ENCODE data around the gene ADAMTS14.
"Not testable (repeated sequence)": the region's sequence is repeated elsewhere in the genome, so short reads cannot be mapped to it uniquely, and the experiment has no call there.

DNA sequence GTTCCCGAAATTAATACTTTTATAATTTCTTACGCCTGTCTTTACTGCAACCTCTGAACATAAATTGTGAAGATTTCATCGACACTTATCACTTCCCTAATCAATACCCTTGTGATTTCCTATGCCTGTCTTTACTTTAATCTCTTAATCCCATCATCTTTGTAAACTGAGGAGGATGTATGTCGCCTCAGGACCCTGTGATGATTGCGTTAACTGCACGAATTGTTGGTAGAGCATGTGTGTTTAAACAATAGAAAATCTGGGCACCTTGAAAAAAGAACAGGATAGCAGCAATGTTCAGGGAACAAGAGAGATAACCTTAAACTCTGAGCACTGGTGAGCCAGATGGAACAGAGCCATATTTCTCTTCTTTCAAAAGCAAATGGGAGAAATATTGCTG lies 4.5 kb upstream of the ADAMTS14 start:
- TF ChIP-seq, protein P1, sequence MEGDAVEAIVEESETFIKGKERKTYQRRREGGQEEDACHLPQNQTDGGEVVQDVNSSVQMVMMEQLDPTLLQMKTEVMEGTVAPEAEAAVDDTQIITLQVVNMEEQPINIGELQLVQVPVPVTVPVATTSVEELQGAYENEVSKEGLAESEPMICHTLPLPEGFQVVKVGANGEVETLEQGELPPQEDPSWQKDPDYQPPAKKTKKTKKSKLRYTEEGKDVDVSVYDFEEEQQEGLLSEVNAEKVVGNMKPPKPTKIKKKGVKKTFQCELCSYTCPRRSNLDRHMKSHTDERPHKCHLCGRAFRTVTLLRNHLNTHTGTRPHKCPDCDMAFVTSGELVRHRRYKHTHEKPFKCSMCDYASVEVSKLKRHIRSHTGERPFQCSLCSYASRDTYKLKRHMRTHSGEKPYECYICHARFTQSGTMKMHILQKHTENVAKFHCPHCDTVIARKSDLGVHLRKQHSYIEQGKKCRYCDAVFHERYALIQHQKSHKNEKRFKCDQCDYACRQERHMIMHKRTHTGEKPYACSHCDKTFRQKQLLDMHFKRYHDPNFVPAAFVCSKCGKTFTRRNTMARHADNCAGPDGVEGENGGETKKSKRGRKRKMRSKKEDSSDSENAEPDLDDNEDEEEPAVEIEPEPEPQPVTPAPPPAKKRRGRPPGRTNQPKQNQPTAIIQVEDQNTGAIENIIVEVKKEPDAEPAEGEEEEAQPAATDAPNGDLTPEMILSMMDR (IDR thresholded peaks at IDR 0.05) = not testable (repeated sequence)
- TF ChIP-seq TEAD4, CREB1 (CRISPR knock-in tag; IDR thresholded peaks at IDR 0.05): not testable (repeated sequence)
- TF ChIP-seq, protein P2, sequence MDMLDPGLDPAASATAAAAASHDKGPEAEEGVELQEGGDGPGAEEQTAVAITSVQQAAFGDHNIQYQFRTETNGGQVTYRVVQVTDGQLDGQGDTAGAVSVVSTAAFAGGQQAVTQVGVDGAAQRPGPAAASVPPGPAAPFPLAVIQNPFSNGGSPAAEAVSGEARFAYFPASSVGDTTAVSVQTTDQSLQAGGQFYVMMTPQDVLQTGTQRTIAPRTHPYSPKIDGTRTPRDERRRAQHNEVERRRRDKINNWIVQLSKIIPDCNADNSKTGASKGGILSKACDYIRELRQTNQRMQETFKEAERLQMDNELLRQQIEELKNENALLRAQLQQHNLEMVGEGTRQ (CRISPR knock-in tag; IDR thresholded peaks at IDR 0.05) = not testable (repeated sequence)

All from WTC11 (cell line).